Heart left ventricle (tissue), 16 donors: Measurements from ENCODE around the gene DCD. TPM values are rescaled to one million over a fixed set of nuclear protein-coding genes. Genes with fewer than 3 reads are reported as not detected.

Source experiments
- ATAC-seq, 4 donors: fragments of 200-7000 bp; cut with Tn5 transposase; one replicate each; pipeline ENCODE4 v1.9.1; 2020 to 2022; ENCODE audit warnings: moderate library complexity in 4 of 4, mild to moderate bottlenecking in 3 of 4, moderate number of reproducible peaks in 1 of 4
- DNase-seq, 5 donors: peaks; one replicate each; pipeline ENCODE4 v3.0.0-alpha.2; 2020
- H3K27ac ChIP-seq, 12 donors: fragments of 200-600 bp; sonication (generic) in 4 of 12; one replicate each; pipeline versions ENCODE4 v1.5.0 to v1.8.0; 2016 to 2022; ENCODE audit warnings: mild to moderate bottlenecking in 2 of 12
- H3K27me3 ChIP-seq, 9 donors: fragments of 200-600 bp; sonication (generic) in 2 of 9; one replicate each; pipeline versions ENCODE4 v1.5.1 to v1.8.0; 2016 to 2022; ENCODE audit warnings: mild to moderate bottlenecking in 3 of 9
- H3K36me3 ChIP-seq, 9 donors: fragments of 200-600 bp; sonication (generic) in 2 of 9; one replicate each; pipeline versions ENCODE4 v1.5.0 to v1.8.0; 2018 to 2022; ENCODE audit warnings: mild to moderate bottlenecking in 2 of 9
- H3K4me1 ChIP-seq, 12 donors: fragments of 200-600 bp; sonication (generic) in 4 of 12; one replicate each; pipeline versions ENCODE4 v1.5.0 to v1.8.0; 2016 to 2022; ENCODE audit warnings: mild to moderate bottlenecking in 3 of 12
- H3K4me3 ChIP-seq, 12 donors: fragments of 200-600 bp; sonication (generic) in 4 of 12; one replicate each; pipeline versions ENCODE4 v1.5.0 to v1.8.0; 2017 to 2022; ENCODE audit warnings: mild to moderate bottlenecking in 9 of 12, moderate library complexity in 4 of 12
- H3K9me3 ChIP-seq, 12 donors: fragments of 200-600 bp; sonication (generic) in 4 of 12; one replicate each; pipeline versions ENCODE4 v1.5.0 to v1.8.0; 2016 to 2022; ENCODE audit warnings: mild to moderate bottlenecking in 1 of 12
- CTCF ChIP-seq, 12 donors: fragments of 200-600 bp; sonication (generic) in 4 of 12; IDR thresholded peaks; one replicate each; pipeline versions ENCODE4 v1.5.0 to v1.8.0; 2018 to 2022; ENCODE audit warnings: antibody characterized with exemption in 12 of 12, mild to moderate bottlenecking in 5 of 12
- POLR2A ChIP-seq, 2 donors: fragments of 450-650 bp; IDR thresholded peaks; one replicate each; pipeline ENCODE4 v1.6.1; 2017; ENCODE audit warnings: antibody characterized with exemption in 2 of 2, mild to moderate bottlenecking in 2 of 2, moderate library complexity in 2 of 2
- WGBS, 4 donors: extraction: QIAGEN DNeasy Blood & Tissue Kit in 2 of 4; methylation state at CpG; one replicate each; pipeline versions ENCODE4 v1.1.5 to v1.1.7; 2013 to 2018; 5-methylcytosine and 5-hydroxymethylcytosine counted together
- intact Hi-C, 10 donors: fragments of 100-400 bp; cut with DNase I; formaldehyde crosslinking; loops; one replicate each; pipeline versions ENCODE4 v1.11.1 to v1.14.2; 2022
- polyA plus RNA-seq, 2 donors: library from polyadenylated mRNA; stranded (reverse); fragments of 200-250 nt; gene quantifications; one replicate each; pipeline ENCODE4 v1.2.3, GENCODE V29; 2013
- total RNA-seq, 9 donors: library from RNA; depleted of rRNA in 2 of 9; stranded (reverse); fragments of >200 nt in 2 of 9; fragmentation: NEBNext Ultra II Directional in 3 of 9; extraction: Animal tissue kit (Norgen Biotek cat#: 25700) in 3 of 9; gene quantifications; one replicate each; pipeline versions ENCODE4 v1.1.0 to v1.2.4, GENCODE V29; 2016 to 2023
- donor health status: ischemic (EF 13 %, LVEDD 7.1; RV severe dilation, severe dysfunction).
- donor health status: healthy with polysubstance abuse.
- donor health status: DM: no; HTN: yes; CAD: no.
- donor health status: DM: no; HTN: no; CAD: no.
- donor health status: ischemic (EF 25% LVEDD 6.9; RV normal size, moderate dysfunction).
- donor health status: ischemic (EF 25% LVEDD 5.7; RV mildly dilated, moderate dysfunction).
- donor health status: healthy.
- donor health status: DM: yes; HTN: yes; CAD: no.
- donor health status: ischemic (EF 35%, LVEDD 5.7; RV mildly dilated, moderate dysfunction).
- donor health status: nonischemic (EF 11% LVEDD 7.7; RV severe dilation, severe dysfunction).
- donor health status: DM: yes; HTN: yes; CAD: no.
- donor health status: PGD.
- donor health status: ischemic (EF 29% LVEDD 5.4; RV normal size, mild dysfunction).
- donor health status: nonischemic (EF 23%, LVEDD 6.1; RV moderate dilation, normal function).

The DCD gene
- total and polyA plus RNA-seq, 11 donors, result not detected

- no peaks in the 10 kb centered on the region for H3K4me1 ChIP-seq
- DNase-seq (no peak), ATAC-seq (peak in 2 of 4 donors; percentile 51 to 68)
- H3K9me3 ChIP-seq, result no peaks in the 10 kb centered on the region
- no peak overlapping the region for H3K27ac ChIP-seq
- peaks cover 0 to 26% (median 0%) of the 10 kb centered on the region in 9 donors for H3K27me3 ChIP-seq
- no peaks in the 10 kb centered on the region for H3K36me3 ChIP-seq
- intact Hi-C loops, result no loop called here
- no peak for TF ChIP-seq POLR2A (IDR thresholded peaks at IDR 0.05)
- no peak for TF ChIP-seq CTCF (IDR thresholded peaks at IDR 0.05)
- no peak overlapping the region for H3K4me3 ChIP-seq
- WGBS, 4 donors, result 69 to 87% (median 78%) methylated on average over 10 of the region's 10 CpGs
Observed at GRCh38 chr12:54660320-54660962, 12.3 kb upstream of the DCD start.

- Histone ChIP-seq H3K27me3 (peaks cover 0 to 28% (median 0%) of the 10 kb centered on the region in 9 donors), H3K27ac (no peak overlapping the region), H3K36me3 (no peaks in the 10 kb centered on the region), H3K4me3 (no peak overlapping the region), H3K4me1 (no peaks in the 10 kb centered on the region), H3K9me3 (no peaks in the 10 kb centered on the region)
- DNase-seq (no peak), ATAC-seq (no peak)
- intact Hi-C loops, result no loop called here
- 48 to 63% (median 53%) methylated on average over 19 of the region's 19 CpGs for WGBS, 4 donors
- TF ChIP-seq POLR2A (IDR thresholded peaks at IDR 0.05), result no peak
- peak in 6 of 12 donors; percentile 23 to 45 (median 37) for TF ChIP-seq CTCF (IDR thresholded peaks at IDR 0.05)
Observed at GRCh38 chr12:54658306-54659264, 10.4 kb upstream of the DCD start.

- TF ChIP-seq POLR2A (IDR thresholded peaks at IDR 0.05), result no peak
- TF ChIP-seq CTCF (IDR thresholded peaks at IDR 0.05), result no peak
- 76 to 85% (median 84%) methylated on average over 6 of the region's 6 CpGs for WGBS, 4 donors
- intact Hi-C loops, result no loop called here
Observed at GRCh38 chr12:54657105-54657607, 9.0 kb upstream of the DCD start.

GRCh38 chr12:54654926-54655325, 6.8 kb upstream of the DCD start:
- H3K27ac ChIP-seq, result no peak overlapping the region
- no peak overlapping the region for H3K4me3 ChIP-seq
- intact Hi-C loops, result no loop called here
- H3K4me1 ChIP-seq, result no peaks in the 10 kb centered on the region
- ATAC-seq (no peak), DNase-seq (no peak)
- H3K36me3 ChIP-seq, result no peaks in the 10 kb centered on the region
- H3K9me3 ChIP-seq, result no peaks in the 10 kb centered on the region
- 33 to 45% (median 41%) methylated on average over 2 of the region's 2 CpGs for WGBS, 4 donors
- TF ChIP-seq CTCF (IDR thresholded peaks at IDR 0.05) (no peak), POLR2A (IDR thresholded peaks at IDR 0.05) (no peak)
- H3K27me3 ChIP-seq, result peaks cover 0 to 25% (median 0%) of the 10 kb centered on the region in 9 donors

More at GRCh38 chr12:54657105-54657607, 9.0 kb upstream of the DCD start:
- ATAC-seq (no peak), DNase-seq (no peak)
- H3K9me3 ChIP-seq, result no peaks in the 10 kb centered on the region
- H3K27me3 ChIP-seq, result peaks cover 0 to 28% (median 0%) of the 10 kb centered on the region in 9 donors
- no peak overlapping the region for H3K27ac ChIP-seq
- no peaks in the 10 kb centered on the region for H3K4me1 ChIP-seq
- H3K4me3 ChIP-seq, result no peak overlapping the region
- no peaks in the 10 kb centered on the region for H3K36me3 ChIP-seq
